Esophagus squamous epithelium (tissue), 4 donors: Measurements from ENCODE around the gene TBC1D9.

ENCODE experiments used
- CTCF ChIP-seq, 6 experiments: fragments of 450-650 bp in 4 of 6; fragments of 200-600 bp in 2 of 6; sonication (generic) in 2 of 6; IDR thresholded peaks; one replicate each; pipeline ENCODE4 v1.5.1; 2016 to 2019; ENCODE audit warnings: antibody characterized with exemption in 6 of 6, mild to moderate bottlenecking in 4 of 6, moderate library complexity in 4 of 6
- POLR2A ChIP-seq, 4 donors: fragments of 450-650 bp; IDR thresholded peaks; one replicate each; pipeline ENCODE4 v1.6.1; 2017; ENCODE audit warnings: antibody characterized with exemption in 4 of 4, mild to moderate bottlenecking in 4 of 4, moderate library complexity in 3 of 4

GRCh38 chr4:140689623-140690022, 66.6 kb downstream of the TBC1D9 start:
- TF ChIP-seq CTCF (IDR thresholded peaks at IDR 0.05) (no peak), POLR2A (IDR thresholded peaks at IDR 0.05) (no peak)
